Inferior parietal cortex (tissue), 1 donor: Measurements from ENCODE around the gene ELAC1.

Experiments used
- DNase-seq: peaks from one replicate; pipeline ENCODE4 v3.0.0-alpha.2; 2016; ENCODE audit errors: extremely low spot score

ELAC1 gene

DNA sequence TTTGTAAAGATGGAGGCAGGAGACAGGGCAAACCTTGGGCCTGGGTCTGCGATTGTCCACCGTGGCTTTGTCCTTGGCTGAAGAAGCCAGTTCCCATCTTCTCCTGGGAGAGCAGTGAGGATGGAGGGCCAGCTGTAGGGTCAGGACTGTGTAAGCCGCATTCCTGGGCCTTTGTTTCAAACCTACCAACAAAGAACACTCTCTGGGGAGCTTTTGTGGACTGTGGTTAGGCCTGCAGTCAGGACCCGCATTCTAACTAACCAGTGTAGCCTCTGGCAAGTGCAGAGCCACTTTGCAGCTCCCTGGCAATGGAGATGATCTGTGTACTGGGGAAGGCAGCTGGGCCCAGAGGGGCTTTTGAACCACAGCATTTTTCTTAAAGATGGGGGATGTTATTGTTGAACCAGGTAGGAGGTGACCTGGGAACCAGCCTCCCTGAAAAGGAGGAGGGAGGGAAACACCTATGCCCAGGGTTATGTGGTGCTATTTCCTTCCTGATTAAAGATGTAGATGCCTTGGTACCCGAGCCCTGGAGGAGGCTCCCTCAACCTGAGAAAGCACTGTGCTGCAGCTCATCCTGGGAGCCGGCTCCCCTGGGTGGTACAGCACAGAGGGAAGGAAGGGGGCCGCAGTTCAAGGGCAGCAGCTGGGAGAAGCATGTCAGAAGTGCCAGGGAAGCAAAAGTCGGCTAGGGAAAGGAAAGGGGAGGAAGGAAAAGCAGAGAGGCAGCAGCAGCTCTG, 49.5 kb downstream of the ELAC1 start:
- DNase-seq, result no peak

DNA sequence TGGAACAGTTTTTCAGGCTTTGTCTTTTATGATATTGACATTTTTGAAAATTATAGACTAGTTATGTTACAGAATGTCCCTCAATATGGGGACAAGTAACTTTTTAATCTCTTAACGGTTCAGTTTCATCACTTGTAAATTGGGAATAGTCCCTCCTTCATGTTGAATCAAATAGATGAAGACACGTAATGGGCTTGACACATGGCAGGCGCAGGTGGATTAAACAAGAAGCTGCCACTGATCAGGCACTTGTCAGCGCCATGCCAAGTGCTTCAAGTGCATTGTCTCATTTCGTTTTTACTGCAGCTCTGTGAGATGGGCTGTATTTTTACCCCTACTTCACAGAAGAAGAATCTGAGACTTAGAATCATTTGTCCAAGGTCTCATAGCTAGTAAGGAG, 52.7 kb downstream of the ELAC1 start:
- DNase-seq, result no peak

- DNase-seq, result no peak
Measured at GRCh38 chr18:51021226-51021965, 53.6 kb downstream of the ELAC1 start.

DNA sequence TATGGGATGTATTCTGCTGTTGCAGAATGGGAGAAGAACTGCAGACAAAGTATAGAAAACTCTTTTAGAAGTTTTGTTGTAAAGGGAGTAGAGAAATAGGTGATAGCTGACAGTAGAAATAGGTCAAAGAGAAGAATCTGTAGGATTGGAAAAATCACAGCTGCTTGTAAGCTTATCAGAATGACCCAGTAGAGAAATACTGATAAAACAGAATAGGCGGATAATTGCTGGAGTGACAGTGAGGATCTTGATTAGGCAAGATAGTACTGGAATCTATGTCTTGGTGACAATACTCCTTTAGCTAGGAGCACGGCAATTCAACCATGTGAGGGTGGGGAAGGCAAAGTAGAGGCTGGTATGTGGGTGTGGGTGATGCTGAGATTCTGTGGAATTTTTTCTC, 57.7 kb downstream of the ELAC1 start:
- no peak for DNase-seq

DNA sequence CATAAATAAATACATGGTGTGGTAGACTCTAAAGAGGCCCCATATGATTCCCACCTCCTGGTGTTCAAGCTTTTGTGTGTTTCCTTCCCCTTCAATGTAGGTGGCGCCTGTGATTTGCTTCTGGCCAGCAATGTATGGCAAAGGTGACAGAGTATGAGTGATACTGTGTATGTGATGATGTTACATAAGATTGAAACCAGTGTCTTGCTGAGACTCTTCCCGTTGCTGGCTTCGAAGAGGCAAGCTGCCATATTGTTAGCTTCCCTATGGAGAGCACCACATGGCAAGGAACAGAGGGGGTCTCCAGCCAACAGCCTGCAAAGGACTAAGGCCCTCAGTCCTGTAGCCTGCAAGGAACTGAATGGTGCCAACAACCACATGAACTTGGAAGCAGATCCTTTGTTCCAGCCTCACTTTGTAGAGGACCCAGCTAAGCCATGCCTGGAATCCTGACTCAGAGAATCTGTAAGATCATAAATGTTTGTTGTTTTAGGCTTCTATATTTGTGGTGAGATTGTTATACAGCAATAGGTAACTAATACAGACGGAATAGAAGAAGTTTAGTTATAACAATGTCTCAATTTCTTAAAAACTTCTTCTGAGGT, 60.5 kb downstream of the ELAC1 start:
- no peak for DNase-seq

- DNase-seq, result no peak
Measured at GRCh38 chr18:51029378-51029693, 61.5 kb downstream of the ELAC1 start.

GRCh38 chr18:51029694-51030536, 62.1 kb downstream of the ELAC1 start, which contains the start of gene SMAD4:
Gene SMAD4, plus strand, starts transcription at chr18:51030213. Its CDS starts 16,834 bp downstream, at chr18:51047047.
- peak; percentile 96 for DNase-seq

GRCh38 chr18:51030537-51031258, 62.9 kb downstream of the ELAC1 start:
- DNase-seq, result peak; percentile 45

DNA sequence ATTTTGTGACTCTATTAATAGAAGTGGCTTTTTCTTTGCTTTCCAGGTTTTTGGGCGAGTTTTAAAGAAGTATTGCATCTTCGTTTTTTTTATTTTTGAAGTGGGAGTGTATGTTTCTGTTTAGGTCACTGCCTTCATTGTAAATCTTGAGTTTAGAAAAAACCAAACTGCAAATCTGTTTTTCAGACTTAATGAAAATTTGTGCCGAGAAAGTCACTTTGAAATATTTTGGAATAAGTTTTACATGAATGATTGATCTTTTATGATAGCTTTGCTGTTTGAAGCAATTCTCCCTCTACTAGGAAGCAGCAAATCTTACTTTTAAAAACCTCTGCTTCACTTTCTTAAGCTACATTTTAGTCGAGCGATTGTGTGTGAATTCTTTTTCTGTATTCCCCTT, 64.4 kb downstream of the ELAC1 start:
- no peak for DNase-seq

DNA sequence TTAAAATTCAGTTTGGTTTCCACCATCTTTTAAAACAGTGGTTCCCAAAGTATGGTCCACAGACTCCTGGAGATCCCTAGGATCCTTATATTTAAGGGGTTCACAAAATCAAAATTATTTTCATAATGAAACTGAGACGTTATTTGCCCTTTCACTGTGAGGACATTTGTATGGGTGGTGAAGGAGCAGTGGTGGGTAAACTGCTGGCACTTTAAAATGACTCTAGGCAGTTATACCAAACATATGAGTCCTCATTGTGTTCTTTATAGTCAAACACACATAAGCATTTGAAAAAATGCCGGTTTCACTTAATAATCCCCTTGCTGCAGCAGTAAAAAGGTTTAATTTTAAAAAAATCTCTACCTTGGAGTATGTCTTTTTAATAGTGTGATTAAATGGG, 69.4 kb downstream of the ELAC1 start:
- DNase-seq, result no peak
